Panc1 (cell line): ENCODE measurements around the gene RERGL.

ENCODE experiments used
- POLR2AphosphoS5 ChIP-seq: IDR thresholded peaks from 2 replicates; pipeline ENCODE4 v1.6.1; 2012; ENCODE audit warnings: mild to moderate bottlenecking, low read depth, low read length, moderate library complexity
- REST ChIP-seq, 2 experiments: IDR thresholded peaks; 2 replicates each; pipeline ENCODE4 v1.6.1; 2011 to 2012; ENCODE audit warnings: low read depth in 2 of 2, control low read depth in 1 of 2, low read length in 1 of 2, mild to moderate bottlenecking in 1 of 2, moderate library complexity in 1 of 2; ENCODE audit not compliant: insufficient read depth in 1 of 2
- SIN3A ChIP-seq: IDR thresholded peaks from 2 replicates; pipeline ENCODE4 v1.6.1; 2012; ENCODE audit warnings: low read depth, mild to moderate bottlenecking, low read length, moderate library complexity, borderline replicate concordance; ENCODE audit not compliant: insufficient read depth
- TCF7L2 ChIP-seq: IDR thresholded peaks from 2 replicates; pipeline ENCODE4 v1.6.1; 2011; ENCODE audit warnings: mild to moderate bottlenecking, low read depth, low read length, inconsistent platforms
- TF ChIP-seq, protein P1 (sequence below): fragments of 450-650 bp; IDR thresholded peaks from 2 replicates; pipeline ENCODE4 v1.5.1; 2017; ENCODE audit warnings: mild to moderate bottlenecking

- TF ChIP-seq, protein P1, sequence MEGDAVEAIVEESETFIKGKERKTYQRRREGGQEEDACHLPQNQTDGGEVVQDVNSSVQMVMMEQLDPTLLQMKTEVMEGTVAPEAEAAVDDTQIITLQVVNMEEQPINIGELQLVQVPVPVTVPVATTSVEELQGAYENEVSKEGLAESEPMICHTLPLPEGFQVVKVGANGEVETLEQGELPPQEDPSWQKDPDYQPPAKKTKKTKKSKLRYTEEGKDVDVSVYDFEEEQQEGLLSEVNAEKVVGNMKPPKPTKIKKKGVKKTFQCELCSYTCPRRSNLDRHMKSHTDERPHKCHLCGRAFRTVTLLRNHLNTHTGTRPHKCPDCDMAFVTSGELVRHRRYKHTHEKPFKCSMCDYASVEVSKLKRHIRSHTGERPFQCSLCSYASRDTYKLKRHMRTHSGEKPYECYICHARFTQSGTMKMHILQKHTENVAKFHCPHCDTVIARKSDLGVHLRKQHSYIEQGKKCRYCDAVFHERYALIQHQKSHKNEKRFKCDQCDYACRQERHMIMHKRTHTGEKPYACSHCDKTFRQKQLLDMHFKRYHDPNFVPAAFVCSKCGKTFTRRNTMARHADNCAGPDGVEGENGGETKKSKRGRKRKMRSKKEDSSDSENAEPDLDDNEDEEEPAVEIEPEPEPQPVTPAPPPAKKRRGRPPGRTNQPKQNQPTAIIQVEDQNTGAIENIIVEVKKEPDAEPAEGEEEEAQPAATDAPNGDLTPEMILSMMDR = no peak
- TF ChIP-seq POLR2AphosphoS5 = no peak
- no peak for TF ChIP-seq REST (IDR thresholded peaks at IDR 0.05; ENCODE audit: insufficient read depth in 1 of 2, low read depth in 2 of 2, low read length in 1 of 2)
- no peak for TF ChIP-seq SIN3A
- TF ChIP-seq TCF7L2 = no peak
These were observed 11.1 kb upstream of the RERGL start for GRCh38 chr12:18101043-18101442.
